G401 (cell line): ENCODE measurements around the gene MUC5AC. TPM values are rescaled to one million over a fixed set of nuclear protein-coding genes. Genes with fewer than 3 reads are reported as not detected.
"Not testable (repeated sequence)": the region's sequence is repeated elsewhere in the genome, so short reads cannot be mapped to it uniquely, and the experiment has no call there.

Experiments used
- DNase-seq: peaks from one replicate; pipeline ENCODE4 v3.0.0-alpha.2; 2015; ENCODE audit warnings: low spot score
- in situ Hi-C: cut with HindIII; loops from 2 replicates; pipeline ENCODE4 v1.10.0; 2016; ENCODE audit warnings: low sequenced_read_pairs, mixed read lengths
- total RNA-seq: library from RNA; depleted of rRNA; stranded (reverse); fragments of >200 nt; shearing (Covaris generic); gene quantifications from 2 replicates; pipeline ENCODE4 v1.2.3, GENCODE V29; 2014; rRNA removed

Gene MUC5AC
- total RNA-seq, 1 experiment from 2014 or later = not detected

DNA sequence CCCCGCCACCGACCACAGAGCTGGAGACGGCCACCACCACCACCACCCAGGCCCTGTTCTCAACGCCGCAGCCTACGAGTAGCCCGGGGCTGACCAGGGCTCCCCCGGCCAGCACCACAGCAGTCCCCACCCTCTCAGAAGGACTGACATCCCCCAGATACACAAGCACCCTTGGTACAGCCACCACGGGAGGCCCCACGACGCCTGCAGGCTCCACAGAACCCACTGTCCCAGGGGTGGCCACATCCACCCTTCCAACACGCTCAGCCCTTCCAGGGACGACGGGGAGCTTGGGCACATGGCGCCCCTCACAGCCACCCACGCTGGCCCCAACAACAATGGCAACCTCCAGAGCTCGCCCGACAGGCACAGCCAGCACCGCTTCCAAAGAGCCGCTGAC lies 84.0 kb downstream of the MUC5AC start:
- DNase-seq = no peak
- in situ Hi-C loops = no loop called here

DNA sequence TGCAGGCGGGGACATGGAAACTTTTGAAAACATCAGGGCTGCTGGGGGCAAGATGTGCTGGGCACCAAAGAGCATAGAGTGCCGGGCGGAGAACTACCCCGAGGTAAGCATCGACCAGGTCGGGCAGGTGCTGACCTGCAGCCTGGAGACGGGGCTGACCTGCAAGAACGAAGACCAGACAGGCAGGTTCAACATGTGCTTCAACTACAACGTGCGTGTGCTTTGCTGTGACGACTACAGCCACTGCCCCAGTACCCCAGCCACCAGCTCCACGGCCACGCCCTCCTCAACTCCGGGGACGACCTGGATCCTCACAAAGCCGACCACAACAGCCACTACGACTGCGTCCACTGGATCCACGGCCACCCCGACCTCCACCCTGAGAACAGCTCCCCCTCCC lies 84.5 kb downstream of the MUC5AC start:
- DNase-seq = no peak
- in situ Hi-C loops = no loop called here

DNA sequence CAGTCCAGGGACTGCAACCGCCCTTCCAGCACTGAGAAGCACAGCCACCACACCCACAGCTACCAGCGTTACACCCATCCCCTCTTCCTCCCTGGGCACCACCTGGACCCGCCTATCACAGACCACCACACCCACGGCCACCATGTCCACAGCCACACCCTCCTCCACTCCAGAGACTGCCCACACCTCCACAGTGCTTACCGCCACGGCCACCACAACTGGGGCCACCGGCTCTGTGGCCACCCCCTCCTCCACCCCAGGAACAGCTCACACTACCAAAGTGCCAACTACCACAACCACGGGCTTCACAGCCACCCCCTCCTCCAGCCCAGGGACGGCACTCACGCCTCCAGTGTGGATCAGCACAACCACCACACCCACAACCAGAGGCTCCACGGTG lies 85.0 kb downstream of the MUC5AC start:
- DNase-seq = not testable (repeated sequence)

DNA sequence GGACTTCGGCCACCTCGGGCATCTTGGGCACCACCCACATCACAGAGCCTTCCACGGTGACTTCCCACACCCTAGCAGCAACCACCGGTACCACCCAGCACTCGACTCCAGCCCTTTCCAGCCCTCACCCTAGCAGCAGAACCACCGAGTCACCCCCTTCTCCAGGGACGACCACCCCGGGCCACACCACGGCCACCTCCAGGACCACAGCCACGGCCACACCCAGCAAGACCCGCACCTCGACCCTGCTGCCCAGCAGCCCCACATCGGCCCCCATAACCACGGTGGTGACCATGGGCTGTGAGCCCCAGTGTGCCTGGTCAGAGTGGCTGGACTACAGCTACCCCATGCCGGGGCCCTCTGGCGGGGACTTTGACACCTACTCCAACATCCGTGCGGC lies 85.8 kb downstream of the MUC5AC start:
- in situ Hi-C loops, DNase-seq: not testable (repeated sequence)

More for the DNA sequence above, 85.0 kb downstream of the MUC5AC start:
- in situ Hi-C loops = not testable (repeated sequence)

DNA sequence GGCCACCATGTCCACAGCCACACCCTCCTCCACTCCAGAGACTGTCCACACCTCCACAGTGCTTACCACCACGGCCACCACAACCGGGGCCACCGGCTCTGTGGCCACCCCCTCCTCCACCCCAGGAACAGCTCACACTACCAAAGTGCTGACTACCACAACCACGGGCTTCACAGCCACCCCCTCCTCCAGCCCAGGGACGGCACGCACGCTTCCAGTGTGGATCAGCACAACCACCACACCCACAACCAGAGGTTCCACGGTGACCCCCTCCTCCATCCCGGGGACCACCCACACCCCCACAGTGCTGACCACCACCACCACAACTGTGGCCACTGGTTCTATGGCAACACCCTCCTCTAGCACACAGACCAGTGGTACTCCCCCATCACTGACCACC lies 86.8 kb downstream of the MUC5AC start:
- DNase-seq, in situ Hi-C loops: not testable (repeated sequence)

DNA sequence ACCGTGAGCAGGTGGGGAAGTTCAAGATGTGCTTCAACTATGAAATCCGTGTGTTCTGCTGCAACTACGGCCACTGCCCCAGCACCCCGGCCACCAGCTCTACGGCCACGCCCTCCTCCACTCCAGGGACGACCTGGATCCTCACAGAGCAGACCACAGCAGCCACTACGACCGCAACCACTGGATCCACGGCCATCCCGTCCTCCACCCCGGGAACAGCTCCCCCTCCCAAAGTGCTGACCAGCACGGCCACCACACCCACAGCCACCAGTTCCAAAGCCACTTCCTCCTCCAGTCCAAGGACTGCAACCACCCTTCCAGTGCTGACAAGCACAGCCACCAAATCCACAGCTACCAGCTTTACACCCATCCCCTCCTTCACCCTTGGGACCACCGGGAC lies 88.0 kb downstream of the MUC5AC start:
- in situ Hi-C loops, DNase-seq: not testable (repeated sequence)

DNA sequence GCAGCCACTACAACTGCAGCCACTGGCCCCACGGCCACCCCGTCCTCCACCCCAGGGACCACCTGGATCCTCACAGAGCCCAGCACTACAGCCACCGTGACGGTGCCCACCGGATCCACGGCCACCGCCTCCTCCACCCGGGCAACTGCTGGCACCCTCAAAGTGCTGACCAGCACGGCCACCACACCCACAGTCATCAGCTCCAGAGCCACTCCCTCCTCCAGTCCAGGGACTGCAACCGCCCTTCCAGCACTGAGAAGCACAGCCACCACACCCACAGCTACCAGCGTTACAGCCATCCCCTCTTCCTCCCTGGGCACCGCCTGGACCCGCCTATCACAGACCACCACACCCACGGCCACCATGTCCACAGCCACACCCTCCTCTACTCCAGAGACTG lies 88.5 kb downstream of the MUC5AC start:
- in situ Hi-C loops, DNase-seq: not testable (repeated sequence)

DNA sequence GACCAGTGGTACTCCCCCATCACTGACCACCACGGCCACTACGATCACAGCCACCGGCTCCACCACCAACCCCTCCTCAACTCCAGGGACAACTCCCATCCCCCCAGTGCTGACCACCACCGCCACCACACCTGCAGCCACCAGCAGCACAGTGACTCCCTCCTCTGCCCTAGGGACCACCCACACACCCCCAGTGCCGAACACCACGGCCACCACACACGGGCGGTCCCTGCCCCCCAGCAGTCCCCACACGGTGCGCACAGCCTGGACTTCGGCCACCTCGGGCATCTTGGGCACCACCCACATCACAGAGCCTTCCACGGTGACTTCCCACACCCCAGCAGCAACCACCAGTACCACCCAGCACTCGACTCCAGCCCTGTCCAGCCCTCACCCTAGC lies 89.3 kb downstream of the MUC5AC start:
- DNase-seq, in situ Hi-C loops: not testable (repeated sequence)

DNA sequence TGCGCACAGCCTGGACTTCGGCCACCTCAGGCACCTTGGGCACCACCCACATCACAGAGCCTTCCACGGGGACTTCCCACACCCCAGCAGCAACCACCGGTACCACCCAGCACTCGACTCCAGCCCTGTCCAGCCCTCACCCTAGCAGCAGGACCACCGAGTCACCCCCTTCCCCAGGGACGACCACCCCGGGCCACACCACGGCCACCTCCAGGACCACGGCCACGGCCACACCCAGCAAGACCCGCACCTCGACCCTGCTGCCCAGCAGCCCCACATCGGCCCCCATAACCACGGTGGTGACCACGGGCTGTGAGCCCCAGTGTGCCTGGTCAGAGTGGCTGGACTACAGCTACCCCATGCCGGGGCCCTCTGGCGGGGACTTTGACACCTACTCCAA lies 91.2 kb downstream of the MUC5AC start:
- DNase-seq, in situ Hi-C loops: not testable (repeated sequence)

DNA sequence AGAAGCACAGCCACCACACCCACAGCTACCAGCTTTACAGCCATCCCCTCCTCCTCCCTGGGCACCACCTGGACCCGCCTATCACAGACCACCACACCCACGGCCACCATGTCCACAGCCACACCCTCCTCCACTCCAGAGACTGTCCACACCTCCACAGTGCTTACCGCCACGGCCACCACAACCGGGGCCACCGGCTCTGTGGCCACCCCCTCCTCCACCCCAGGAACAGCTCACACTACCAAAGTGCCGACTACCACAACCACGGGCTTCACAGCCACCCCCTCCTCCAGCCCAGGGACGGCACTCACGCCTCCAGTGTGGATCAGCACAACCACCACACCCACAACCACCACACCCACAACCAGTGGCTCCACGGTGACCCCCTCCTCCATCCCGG lies 92.7 kb downstream of the MUC5AC start:
- DNase-seq, in situ Hi-C loops: not testable (repeated sequence)

Other genes with a start within 250 kb of the MUC5AC start
- 64.2 and 83.4 TPM in 2 replicates for gene CHID1, start 247.1 kb upstream of the MUC5AC start, total RNA-seq
- gene AP2A2, start 232.1 kb upstream of the MUC5AC start, total RNA-seq = 47.5 and 57.1 TPM in 2 replicates
- gene MUC6, start 121.2 kb upstream of the MUC5AC start, total RNA-seq = not detected in 2 replicates
- gene MUC2, start 83.1 kb upstream of the MUC5AC start, total RNA-seq = not detected in 2 replicates
- gene MUC5B, start 65.1 kb downstream of the MUC5AC start, total RNA-seq = not detected in 2 replicates
- 30.0 and 36.4 TPM in 2 replicates for gene TOLLIP, start 151.7 kb downstream of the MUC5AC start, total RNA-seq
- gene BRSK2, start 232.0 kb downstream of the MUC5AC start, total RNA-seq = 5.2 and 9.2 TPM in 2 replicates